Left ventricle myocardium inferior (tissue), 1 donor: ENCODE measurements around the gene CEP68. TPM values are rescaled to one million over a fixed set of nuclear protein-coding genes. Genes with fewer than 3 reads are reported as not detected.

Experiments
- DNase-seq: peaks from one replicate; pipeline ENCODE4 v3.0.0-alpha.2; 2020
- H3K27ac ChIP-seq: fragments of 200-600 bp; replicated peaks from 2 replicates; pipeline ENCODE4 v1.8.0; 2021
- H3K27me3 ChIP-seq: fragments of 200-600 bp; 2 replicates; pipeline ENCODE4 v1.8.0; 2021; ENCODE audit warnings: low read depth
- H3K36me3 ChIP-seq: fragments of 200-600 bp; 2 replicates; pipeline ENCODE4 v1.8.0; 2021
- H3K4me1 ChIP-seq: fragments of 200-600 bp; 2 replicates; pipeline ENCODE4 v1.8.0; 2021
- H3K4me3 ChIP-seq: fragments of 200-600 bp; 2 replicates; pipeline ENCODE4 v1.8.0; 2021; ENCODE audit warnings: mild to moderate bottlenecking, moderate library complexity
- H3K9me3 ChIP-seq: fragments of 200-600 bp; replicated peaks from 2 replicates; pipeline ENCODE4 v1.8.0; 2021
- CTCF ChIP-seq: fragments of 200-600 bp; IDR thresholded peaks from 2 replicates; pipeline ENCODE4 v1.8.0; 2021; ENCODE audit warnings: antibody characterized with exemption, mild to moderate bottlenecking, borderline replicate concordance
- intact Hi-C: fragments of 100-400 bp; cut with micrococcal nuclease; formaldehyde crosslinking; loops from one replicate; pipeline ENCODE4 v1.11.0; 2022
- total RNA-seq: library from RNA; stranded (reverse); fragmentation: NEBNext Ultra II Directional; extraction: Animal tissue kit (Norgen Biotek cat#: 25700); gene quantifications from one replicate; pipeline ENCODE4 v1.2.1, GENCODE V29; 2021
- donor health status: DM: no; HTN: yes; CAD: no; lungs with severe emphysema.

The CEP68 gene
- total RNA-seq, 1 donor from 2014 or later: 20.2 TPM

GRCh38 chr2:65022189-65022588, 34.0 kb upstream of the CEP68 start:
- H3K4me3 ChIP-seq: no peak overlapping the region
- H3K36me3 ChIP-seq: peaks cover 48% of the 10 kb centered on the region
- intact Hi-C loops: no loop called here

GRCh38 chr2:65023742-65024141, 32.5 kb upstream of the CEP68 start:
- H3K4me1 ChIP-seq: peaks cover 5% of the 10 kb centered on the region
- intact Hi-C loops: no loop called here
- no peaks in the 10 kb centered on the region for H3K27me3 ChIP-seq
- no peak overlapping the region for H3K4me3 ChIP-seq
- H3K27ac ChIP-seq: no peak overlapping the region
- H3K36me3 ChIP-seq: peaks cover 37% of the 10 kb centered on the region
- no peak for DNase-seq
- H3K9me3 ChIP-seq: no peaks in the 10 kb centered on the region
- TF ChIP-seq CTCF: no peak

More at GRCh38 chr2:65022189-65022588, 34.0 kb upstream of the CEP68 start:
- Histone ChIP-seq H3K27ac (no peak overlapping the region), H3K4me1 (peaks cover 5% of the 10 kb centered on the region), H3K9me3 (no peaks in the 10 kb centered on the region), H3K27me3 (no peaks in the 10 kb centered on the region)
- no peak for DNase-seq
- no peak for TF ChIP-seq CTCF

GRCh38 chr2:65024149-65024829, 31.9 kb upstream of the CEP68 start:
- Histone ChIP-seq H3K4me3 (no peak overlapping the region), H3K36me3 (peaks cover 33% of the 10 kb centered on the region), H3K9me3 (no peaks in the 10 kb centered on the region), H3K27me3 (no peaks in the 10 kb centered on the region), H3K27ac (no peak overlapping the region), H3K4me1 (peaks cover 5% of the 10 kb centered on the region)
- intact Hi-C loops: no loop called here
- no peak for DNase-seq
- no peak for TF ChIP-seq CTCF

- Histone ChIP-seq H3K4me1 (peaks cover 5% of the 10 kb centered on the region), H3K4me3 (no peak overlapping the region), H3K9me3 (no peaks in the 10 kb centered on the region), H3K27me3 (no peaks in the 10 kb centered on the region), H3K36me3 (peaks cover 20% of the 10 kb centered on the region), H3K27ac (no peak overlapping the region)
- intact Hi-C loops: no loop called here
- no peak for DNase-seq
- no peak for TF ChIP-seq CTCF
Measured at GRCh38 chr2:65025453-65026123, 30.6 kb upstream of the CEP68 start.

GRCh38 chr2:65026154-65026553, 30.1 kb upstream of the CEP68 start:
- DNase-seq: no peak
- peaks cover 5% of the 10 kb centered on the region for H3K4me1 ChIP-seq
- no peak for TF ChIP-seq CTCF
- H3K4me3 ChIP-seq: no peak overlapping the region
- H3K27ac ChIP-seq: no peak overlapping the region
- no peaks in the 10 kb centered on the region for H3K9me3 ChIP-seq
- intact Hi-C loops: no loop called here
- H3K27me3 ChIP-seq: no peaks in the 10 kb centered on the region
- peaks cover 14% of the 10 kb centered on the region for H3K36me3 ChIP-seq
